K562 treated with DMSO at 1 percent for 4 hours (cell line): ENCODE measurements around the gene CRYZL1. TPM values are rescaled to one million over a fixed set of nuclear protein-coding genes. Genes with fewer than 3 reads are reported as not detected.

Experiments
- total RNA-seq: library from RNA; unstranded; fragments of 300-600 nt; gene quantifications from 2 replicates; pipeline ENCODE4 v1.2.3, GENCODE V29; 2022; ENCODE audit not compliant: insufficient read depth

The CRYZL1 gene
- total RNA-seq, result 17.4 and 17.5 TPM in 2 replicates

DNA sequence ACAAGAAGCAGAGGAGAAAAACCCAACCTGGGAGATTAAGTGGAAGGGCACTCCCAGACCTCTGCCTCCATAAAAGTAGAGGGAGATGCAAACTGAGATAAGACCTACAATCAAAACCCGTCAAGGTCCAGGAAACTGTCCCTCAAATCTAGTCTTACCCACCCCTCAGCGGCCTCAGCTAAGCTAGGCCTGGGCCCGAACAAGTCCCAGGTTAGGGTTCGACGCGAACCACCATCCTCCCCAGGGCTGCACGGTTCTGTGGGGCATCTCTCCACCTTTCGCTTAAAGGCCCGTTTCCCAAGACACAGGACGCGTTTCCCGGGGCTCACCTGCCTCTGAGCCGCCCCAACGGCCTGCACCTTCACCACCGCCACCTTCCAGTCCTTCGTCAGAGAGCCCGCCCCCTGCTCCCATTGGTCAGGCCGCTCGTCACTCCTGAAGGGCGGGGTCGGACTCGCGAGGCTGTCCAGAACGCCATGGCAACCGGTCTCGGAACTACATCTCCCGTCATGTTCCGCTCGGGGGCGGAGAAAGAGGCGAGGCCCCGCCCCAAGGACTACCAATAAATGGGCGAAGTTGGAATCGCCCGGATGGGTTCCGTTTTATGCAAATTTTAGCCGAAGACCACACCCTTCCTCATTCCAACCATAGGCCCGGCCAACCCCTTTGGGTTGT lies at the start of gene CRYZL1:
TSS of gene CRYZL1 (minus strand) at position 390 of the 675 bp plus-strand sequence. CDS start 10,190 bp downstream, outside the sequence.

GRCh38 chr21:33642027-33642895 lies 720 bp upstream of the CRYZL1 start, which contains the start of gene ITSN1:
Gene ITSN1, plus strand, starts transcription at chr21:33642501. Its CDS starts 76,328 bp downstream, at chr21:33718829.

GRCh38 chr21:33588485-33589335 lies 52.8 kb downstream of the CRYZL1 start, which contains the start of gene DONSON:
Gene DONSON, minus strand, starts transcription at chr21:33588684. Its CDS starts 43 bp downstream, at chr21:33588641.

DNA sequence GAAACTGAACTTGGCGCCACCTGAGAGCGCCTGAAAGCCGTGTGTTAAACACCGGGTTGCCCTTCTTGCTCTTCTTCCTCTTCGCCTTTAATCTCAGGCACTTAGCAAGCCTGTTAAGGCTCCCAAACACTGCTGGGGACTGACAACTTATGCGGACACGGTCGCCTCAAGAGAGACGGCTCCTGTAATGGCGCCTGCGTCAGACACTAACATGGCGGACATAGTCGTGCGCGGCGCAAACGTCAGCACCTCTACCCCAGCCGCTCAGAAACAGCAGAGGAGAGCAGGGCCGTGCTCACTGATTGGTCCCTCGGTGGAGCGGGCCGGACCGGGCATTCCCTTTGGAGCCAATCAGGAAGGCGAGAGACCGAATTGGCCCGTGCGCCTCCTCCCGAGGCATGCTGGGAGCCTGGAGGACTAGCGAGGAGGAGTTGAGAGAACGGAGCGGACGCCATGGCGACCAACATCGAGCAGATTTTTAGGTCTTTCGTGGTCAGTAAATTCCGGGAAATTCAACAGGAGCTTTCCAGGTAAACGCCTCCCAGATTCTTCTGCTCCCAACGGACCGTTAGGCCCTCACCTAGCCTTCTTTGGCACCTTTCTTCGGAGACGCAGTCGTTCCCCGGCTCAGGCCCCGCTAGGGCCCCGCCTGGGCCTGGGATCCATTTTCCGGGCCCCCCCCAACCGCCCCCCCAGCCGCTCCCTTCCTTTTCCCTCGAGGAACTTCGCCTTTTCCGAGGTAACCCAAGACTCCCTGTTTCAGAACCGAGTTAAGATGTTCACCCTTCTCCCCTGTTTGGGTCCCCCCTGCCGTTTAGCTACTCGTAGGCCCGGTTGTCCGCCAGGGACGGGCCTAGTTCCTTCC lies 98.7 kb downstream of the CRYZL1 start, which contains the start of gene SON:
TSS of gene SON (plus strand) at position 399 of the 865 bp plus-strand sequence. CDS start at position 454, 55 bp downstream.

DNA sequence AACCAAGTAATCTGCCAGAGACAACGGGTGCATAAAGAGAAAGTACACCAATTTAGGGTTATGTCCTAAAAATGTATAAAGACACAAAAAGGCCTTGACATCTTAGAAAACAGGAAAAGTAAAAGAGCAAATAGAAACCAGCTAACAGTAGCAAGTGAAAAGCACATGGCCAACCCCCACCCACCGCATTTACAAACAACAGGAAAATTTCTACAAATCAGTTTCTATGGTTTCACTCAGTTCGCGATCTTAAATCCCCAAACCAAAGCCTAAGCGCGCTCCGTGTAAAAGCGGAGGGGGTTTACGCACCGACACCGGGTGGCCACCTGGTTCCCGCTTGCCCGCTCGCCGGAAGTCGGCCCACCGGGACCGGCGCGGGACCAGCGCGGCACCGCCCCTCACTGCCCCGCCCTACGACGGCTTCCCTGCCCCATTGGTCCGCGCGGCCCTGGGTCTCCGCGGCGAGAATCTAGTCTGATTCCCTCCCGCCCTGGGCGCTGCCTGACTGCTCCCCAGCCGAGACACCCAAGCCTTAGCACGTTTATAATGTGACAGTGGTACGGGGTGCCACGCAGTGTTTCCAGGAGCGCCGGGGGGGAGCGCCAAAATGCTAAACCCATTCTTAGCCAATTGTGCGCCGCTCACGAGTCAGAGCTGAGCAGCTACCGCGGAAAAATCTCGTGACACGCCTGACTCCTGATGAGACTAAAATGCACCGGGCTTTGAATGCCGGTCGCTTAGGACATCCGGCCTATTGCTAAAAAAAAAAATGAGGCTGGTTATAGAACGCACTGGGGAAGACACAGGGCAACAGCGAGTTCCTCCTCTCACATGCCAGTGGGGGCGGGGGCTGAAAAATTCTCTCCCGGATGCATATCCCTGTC lies 99.5 kb downstream of the CRYZL1 start, which contains the start of gene GART:
TSS of gene GART (minus strand) at position 362 of the 884 bp plus-strand sequence. CDS start 2,802 bp downstream, outside the sequence.

Other genes with a start within 250 kb of the CRYZL1 start
- gene IFNGR2, start 238.3 kb downstream of the CRYZL1 start, total RNA-seq, result 20.0 and 21.0 TPM in 2 replicates
- gene TMEM50B, start 161.8 kb downstream of the CRYZL1 start, total RNA-seq, result 13.7 and 21.2 TPM in 2 replicates
- not detected in 2 replicates for gene DNAJC28, start 150.0 kb downstream of the CRYZL1 start, total RNA-seq
- 72.5 and 84.6 TPM in 2 replicates for gene GART, start 99.6 kb downstream of the CRYZL1 start, total RNA-seq
- 94.8 and 127 TPM in 2 replicates for gene SON, start 98.7 kb downstream of the CRYZL1 start, total RNA-seq
- 47.0 and 49.0 TPM in 2 replicates for gene DONSON, start 53.1 kb downstream of the CRYZL1 start, total RNA-seq
- gene ITSN1, start 760 bp upstream of the CRYZL1 start, total RNA-seq, result 3.9 TPM in 2 replicates